ENCODE data around the gene AGBL1. TPM values are rescaled to one million over a fixed set of nuclear protein-coding genes. Genes with fewer than 3 reads are reported as not detected.

AGBL1 gene
- total RNA-seq, 1 experiment from 2014 or later: not detected

GRCh38 chr15:86903642-86904421 lies 824.2 kb downstream of the AGBL1 start:
- no peak overlapping the region for H3K4ac ChIP-seq (ENCODE audit: low read depth, low read length)
- Mint-ChIP-seq H3K27me3 (ENCODE audit: low read depth) (no peaks in the 10 kb centered on the region), H3K9me3 (peaks cover 0 to 2% of the 10 kb centered on the region in 2 experiments; a peak in 1 of 5 replicates), H3K36me3 (ENCODE audit: insufficient read depth in 1 of 3, low read depth in 3 of 3) (no peaks in the 10 kb centered on the region), H3K4me3 (no peak overlapping the region), H3K4me1 (peaks cover 5 to 6% of the 10 kb centered on the region in 2 experiments; a peak in 3 of 4 replicates), H3K27ac (no peak overlapping the region; a peak in 1 of 7 replicates)
- no peak overlapping the region for H3K56ac ChIP-seq (ENCODE audit: insufficient read length, low read depth, low read length)
- H3K4me1 ChIP-seq (ENCODE audit: insufficient read depth, low read length): peaks cover 4% of the 10 kb centered on the region; the same call in 1 of the 2 replicates
- H4K8ac ChIP-seq (replicated peaks; ENCODE audit: insufficient read length, low read depth, low read length): no peak overlapping the region
- no peak overlapping the region for H2BK20ac ChIP-seq (ENCODE audit: low read depth, low read length, poor library complexity, severe bottlenecking)
- no peak overlapping the region for H3K14ac ChIP-seq (ENCODE audit: insufficient read depth, low read length)
- H3K79me1 ChIP-seq (ENCODE audit: insufficient read depth, low read depth, low read length, poor library complexity, severe bottlenecking): no peaks in the 10 kb centered on the region
- no peak overlapping the region for H2BK120ac ChIP-seq (ENCODE audit: low read depth, low read length, poor library complexity, severe bottlenecking)
- no peak overlapping the region for H3K9ac ChIP-seq (ENCODE audit: extremely low read depth, insufficient read length, low read length)
- H3K4me2 ChIP-seq (ENCODE audit: insufficient read depth, insufficient read length, low read length): no peak overlapping the region
- WGBS (ENCODE audit: extremely low coverage, insufficient read length, low lambda C conversion rate): no CpG with 5 or more reads among the region's 4 CpGs
- no peak overlapping the region for H2AFZ ChIP-seq (ENCODE audit: low read length)
- no peak overlapping the region for H4K5ac ChIP-seq (ENCODE audit: insufficient read length, low read depth, low read length)
- no peak overlapping the region for H3K18ac ChIP-seq (ENCODE audit: insufficient read length, low read depth, low read length)
- H2AK5ac ChIP-seq (ENCODE audit: insufficient read length, low read length): no peak overlapping the region
- no peak overlapping the region for H3K23ac ChIP-seq (ENCODE audit: insufficient read length, low read depth, low read length)
- H2BK12ac ChIP-seq (ENCODE audit: insufficient read length, low read depth, low read length): no peak overlapping the region
- no peaks in the 10 kb centered on the region for H3K27me3 ChIP-seq (ENCODE audit: insufficient read depth, low read length)
- no peaks in the 10 kb centered on the region for H3K9me3 ChIP-seq (ENCODE audit: control insufficient read depth, low read depth, low read length)
- H4K91ac ChIP-seq (ENCODE audit: insufficient read length, low read depth, low read length): no peak overlapping the region
- no peak overlapping the region for H3T11ph ChIP-seq (ENCODE audit: low read length)
- no peak overlapping the region for H2BK5ac ChIP-seq (ENCODE audit: insufficient read length, low read length)
- TF ChIP-seq, protein P1, sequence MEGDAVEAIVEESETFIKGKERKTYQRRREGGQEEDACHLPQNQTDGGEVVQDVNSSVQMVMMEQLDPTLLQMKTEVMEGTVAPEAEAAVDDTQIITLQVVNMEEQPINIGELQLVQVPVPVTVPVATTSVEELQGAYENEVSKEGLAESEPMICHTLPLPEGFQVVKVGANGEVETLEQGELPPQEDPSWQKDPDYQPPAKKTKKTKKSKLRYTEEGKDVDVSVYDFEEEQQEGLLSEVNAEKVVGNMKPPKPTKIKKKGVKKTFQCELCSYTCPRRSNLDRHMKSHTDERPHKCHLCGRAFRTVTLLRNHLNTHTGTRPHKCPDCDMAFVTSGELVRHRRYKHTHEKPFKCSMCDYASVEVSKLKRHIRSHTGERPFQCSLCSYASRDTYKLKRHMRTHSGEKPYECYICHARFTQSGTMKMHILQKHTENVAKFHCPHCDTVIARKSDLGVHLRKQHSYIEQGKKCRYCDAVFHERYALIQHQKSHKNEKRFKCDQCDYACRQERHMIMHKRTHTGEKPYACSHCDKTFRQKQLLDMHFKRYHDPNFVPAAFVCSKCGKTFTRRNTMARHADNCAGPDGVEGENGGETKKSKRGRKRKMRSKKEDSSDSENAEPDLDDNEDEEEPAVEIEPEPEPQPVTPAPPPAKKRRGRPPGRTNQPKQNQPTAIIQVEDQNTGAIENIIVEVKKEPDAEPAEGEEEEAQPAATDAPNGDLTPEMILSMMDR (conservative IDR thresholded peaks at IDR 0.05): 0 out of 3 replicates have a peak, but pooled peaks have one; percentile 15
- no peak overlapping the region for H2BK15ac ChIP-seq (ENCODE audit: low read depth, low read length)
- no peaks in the 10 kb centered on the region for H4K20me1 ChIP-seq (ENCODE audit: control insufficient read depth, insufficient read depth, insufficient read length)
- no peaks in the 10 kb centered on the region for H3K23me2 ChIP-seq (ENCODE audit: insufficient read length, low read depth, low read length, poor library complexity, severe bottlenecking)
- DNase-seq: no peak
- no peaks in the 10 kb centered on the region for H3K79me2 ChIP-seq (ENCODE audit: insufficient read depth, low read length)
- no peak overlapping the region for H3K27ac ChIP-seq (ENCODE audit: insufficient read length, low read depth, low read length)

Measured in H9 (cell line).